Activated CD8-positive, alpha-beta memory T cell treated with anti-CD3 and anti-CD28 coated beads, Interleukin-2, amount 50 U/mL, for 1 hour (primary cell): Measurements from ENCODE around the gene PSMG4.

Source experiments
- DNase-seq: peaks from one replicate; pipeline ENCODE4 v3.0.0-alpha.2; 2020; ENCODE audit errors: extremely low read depth

PSMG4 gene

DNA sequence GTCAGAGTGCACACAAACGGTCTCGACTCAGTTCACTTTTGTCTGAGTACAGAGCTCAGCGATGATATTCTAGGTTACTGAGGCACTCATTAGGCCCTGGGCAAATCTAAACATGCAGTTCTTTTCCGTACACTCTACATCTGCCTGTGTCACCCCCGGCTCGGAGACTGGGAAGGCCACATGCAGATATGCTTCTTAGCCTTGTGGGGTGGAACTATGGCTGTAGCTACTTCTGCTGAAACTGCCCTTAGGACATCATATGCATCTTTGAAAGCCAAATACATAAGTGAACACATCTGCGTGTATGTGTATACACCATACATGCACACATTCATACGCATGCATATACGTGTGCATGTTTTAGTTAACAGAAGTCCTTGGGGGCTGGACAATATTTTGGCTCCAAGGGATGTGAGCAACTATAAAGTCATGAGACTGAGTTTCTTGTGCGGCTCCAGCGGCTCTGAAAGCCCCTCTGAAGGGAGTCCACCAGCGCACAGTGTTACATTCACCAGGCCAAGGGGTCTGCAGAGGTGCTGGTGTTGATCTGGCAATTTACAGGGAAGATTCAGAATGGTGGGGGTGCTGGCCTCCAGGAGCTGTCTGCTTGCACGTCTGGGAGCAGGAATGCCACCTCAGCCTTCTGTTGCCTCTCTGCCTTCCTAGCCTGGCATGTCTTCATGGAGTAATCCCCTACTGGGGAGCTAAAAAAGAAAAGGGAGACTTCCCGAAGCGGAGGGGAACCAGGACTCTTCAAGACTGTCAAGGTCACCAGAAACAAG is 31.6 kb downstream of the PSMG4 start:
- DNase-seq, result no peak

- DNase-seq, result no peak
Measured at GRCh38 chr6:3290931-3291211, 32.1 kb downstream of the PSMG4 start.

GRCh38 chr6:3291346-3291745 is 32.6 kb downstream of the PSMG4 start:
- no peak for DNase-seq

GRCh38 chr6:3291987-3292386 is 33.2 kb downstream of the PSMG4 start:
- no peak for DNase-seq

DNA sequence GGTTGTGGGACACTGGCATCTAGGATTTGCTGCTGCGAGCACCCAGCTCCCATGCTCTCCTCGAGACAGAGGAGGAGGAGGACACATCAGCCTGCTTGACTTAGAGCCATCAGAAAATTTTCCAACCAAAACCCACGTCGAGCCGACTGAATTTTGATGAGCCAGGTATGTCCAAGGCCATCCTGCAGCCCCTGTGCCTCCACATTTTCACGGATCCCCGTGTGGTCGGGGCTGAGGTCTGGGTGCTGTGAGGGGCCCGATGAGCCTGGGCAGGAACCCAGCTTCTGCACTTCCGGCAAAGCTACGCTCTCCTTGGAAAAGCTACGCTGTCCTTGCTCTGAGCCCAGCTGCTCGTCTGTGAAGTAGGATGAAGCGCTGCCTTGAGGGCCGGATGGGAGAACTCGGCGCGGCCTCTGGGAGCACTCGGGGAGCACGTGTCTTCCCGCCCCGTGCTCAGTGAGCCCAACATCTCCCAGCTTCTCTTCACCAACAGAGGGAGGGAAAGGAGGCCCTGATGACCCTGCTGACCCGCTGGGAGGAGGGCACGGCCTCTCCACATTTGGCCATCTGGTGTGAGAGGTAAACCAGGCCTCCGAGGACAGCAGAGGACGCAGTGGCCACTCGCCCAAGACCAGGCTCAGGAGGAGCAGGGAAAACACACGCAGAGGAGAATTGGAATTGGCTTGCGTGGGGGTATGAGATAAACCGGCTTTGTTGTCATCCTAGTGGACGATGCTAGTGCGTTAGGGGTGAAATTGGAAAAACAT is 33.9 kb downstream of the PSMG4 start:
- DNase-seq, result no peak

GRCh38 chr6:3293271-3294155 is 34.8 kb downstream of the PSMG4 start:
- DNase-seq, result no peak

DNA sequence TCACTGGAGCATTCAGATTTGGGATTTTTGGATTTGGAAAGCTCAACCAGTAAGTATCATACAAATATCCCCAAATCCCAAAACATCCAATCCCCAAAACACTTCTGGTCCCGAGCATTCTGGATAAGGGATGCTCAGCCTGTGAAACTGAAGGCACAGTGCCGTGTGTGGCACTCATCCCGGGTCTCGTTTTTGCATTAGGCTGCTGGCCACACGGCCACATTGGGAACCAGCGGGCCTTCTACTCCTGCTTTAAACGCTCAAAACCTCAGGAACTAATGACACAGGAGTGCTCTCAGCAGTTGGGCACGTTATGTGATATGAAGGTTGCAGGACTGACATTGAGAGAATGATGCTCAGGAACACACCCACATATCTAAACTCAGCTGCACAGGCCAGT is 35.6 kb downstream of the PSMG4 start:
- no peak for DNase-seq

DNA sequence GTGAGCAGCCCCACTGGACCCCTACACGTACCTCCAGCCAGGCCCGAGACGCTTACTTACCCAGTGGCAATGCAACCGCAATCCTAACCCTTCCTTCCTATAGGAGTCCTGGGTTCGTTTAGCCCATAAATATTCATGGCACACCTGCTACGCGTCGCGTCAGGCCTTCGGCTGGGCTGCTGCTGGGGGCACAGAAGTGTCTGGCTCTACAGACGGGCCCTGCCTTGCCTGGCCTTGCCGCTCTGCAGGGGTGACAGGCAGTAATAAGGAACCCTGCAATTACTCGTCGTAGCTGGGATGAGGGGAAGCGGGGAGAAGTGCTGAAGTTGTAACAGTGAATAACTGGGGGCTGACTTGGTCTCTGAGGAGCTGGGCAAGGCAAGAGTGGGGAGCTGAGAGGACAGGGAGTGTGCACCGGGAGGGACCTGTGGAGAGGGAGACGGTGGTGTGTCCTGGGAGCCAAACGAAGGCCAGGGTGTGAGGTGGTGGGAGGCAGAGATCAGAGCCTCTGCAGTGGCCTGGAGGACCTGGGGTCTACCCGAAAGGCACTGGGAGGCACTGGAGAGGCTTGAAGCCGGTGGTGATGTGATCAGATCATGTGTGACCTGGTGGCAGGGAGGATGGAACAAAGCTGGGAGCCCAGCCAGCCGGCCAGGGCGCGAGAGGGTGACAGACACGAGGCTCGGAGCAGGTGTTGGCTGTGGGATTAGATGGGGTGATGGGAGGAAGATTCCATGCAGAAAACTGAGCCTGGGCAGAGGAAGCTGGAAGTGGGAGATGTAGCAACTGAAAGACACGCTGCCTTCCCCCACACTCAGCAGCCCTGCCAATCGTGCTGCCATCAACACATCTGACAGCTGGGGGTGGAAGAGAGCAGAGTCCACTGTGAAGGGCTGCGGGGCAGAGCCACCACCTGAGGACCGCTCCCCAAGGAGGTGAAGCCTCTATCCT is 36.4 kb downstream of the PSMG4 start:
- no peak for DNase-seq

DNA sequence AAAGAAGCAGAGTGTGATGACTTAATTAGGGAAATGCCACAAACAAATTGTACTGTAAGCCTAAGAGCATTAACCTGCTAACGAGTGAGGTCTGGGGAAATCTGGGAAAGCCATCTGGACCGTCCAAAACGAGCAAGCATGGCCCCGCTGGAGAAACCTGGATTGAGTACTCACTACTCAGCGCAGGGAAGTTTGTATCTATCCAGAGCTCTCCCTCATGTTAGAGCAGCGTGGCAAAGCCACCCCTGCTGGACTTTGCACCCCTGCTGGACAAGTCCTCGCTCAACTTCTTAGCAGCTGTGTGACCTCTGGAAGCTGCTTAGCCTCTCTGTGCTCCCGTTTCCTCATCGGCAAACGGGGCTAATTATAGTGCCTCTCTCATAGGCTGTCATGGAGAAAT is 37.3 kb downstream of the PSMG4 start:
- DNase-seq, result no peak

GRCh38 chr6:3296537-3296936 is 37.8 kb downstream of the PSMG4 start:
- DNase-seq, result no peak

GRCh38 chr6:3297006-3297405 is 38.3 kb downstream of the PSMG4 start:
- DNase-seq, result no peak

- no peak for DNase-seq
Measured at GRCh38 chr6:3297909-3298308, 39.2 kb downstream of the PSMG4 start.

DNA sequence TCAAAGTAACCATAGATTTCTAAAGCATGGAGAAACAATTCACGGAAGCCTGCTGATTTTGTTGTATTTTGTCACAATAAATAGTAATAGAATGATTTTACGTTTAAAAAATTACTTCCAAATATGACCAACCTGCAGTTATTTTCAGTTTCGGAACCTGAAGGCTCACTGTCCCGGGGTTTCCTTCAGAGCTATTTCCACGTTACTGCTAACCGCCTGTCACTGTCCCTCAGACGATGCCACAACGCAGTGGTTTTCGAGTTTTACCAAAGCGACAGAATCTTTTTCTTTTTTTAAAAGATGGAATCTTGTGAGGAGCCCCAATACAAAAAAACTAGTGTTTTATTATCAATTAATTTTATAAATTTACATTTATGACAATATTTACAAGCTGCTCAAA is 40.5 kb downstream of the PSMG4 start:
- no peak for DNase-seq

DNA sequence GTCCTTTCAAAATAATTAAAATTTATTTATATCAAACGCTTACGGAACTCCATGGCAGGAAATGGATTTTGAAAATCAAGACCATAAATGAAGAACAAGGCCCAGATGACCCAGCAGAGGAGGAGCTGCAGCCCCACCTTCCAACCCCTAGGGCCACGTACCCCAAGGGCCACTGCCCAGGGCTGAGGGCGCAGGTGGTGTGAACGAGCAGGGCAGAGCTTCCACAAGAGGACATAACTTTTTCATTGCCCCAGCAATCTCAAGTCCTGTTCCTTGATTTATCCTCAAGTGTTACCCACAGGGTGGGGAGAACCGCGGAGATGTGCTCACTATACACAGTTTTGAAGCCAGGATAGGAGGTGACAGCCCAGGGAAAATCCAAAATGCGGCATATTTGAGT is 42.8 kb downstream of the PSMG4 start:
- DNase-seq, result no peak

DNA sequence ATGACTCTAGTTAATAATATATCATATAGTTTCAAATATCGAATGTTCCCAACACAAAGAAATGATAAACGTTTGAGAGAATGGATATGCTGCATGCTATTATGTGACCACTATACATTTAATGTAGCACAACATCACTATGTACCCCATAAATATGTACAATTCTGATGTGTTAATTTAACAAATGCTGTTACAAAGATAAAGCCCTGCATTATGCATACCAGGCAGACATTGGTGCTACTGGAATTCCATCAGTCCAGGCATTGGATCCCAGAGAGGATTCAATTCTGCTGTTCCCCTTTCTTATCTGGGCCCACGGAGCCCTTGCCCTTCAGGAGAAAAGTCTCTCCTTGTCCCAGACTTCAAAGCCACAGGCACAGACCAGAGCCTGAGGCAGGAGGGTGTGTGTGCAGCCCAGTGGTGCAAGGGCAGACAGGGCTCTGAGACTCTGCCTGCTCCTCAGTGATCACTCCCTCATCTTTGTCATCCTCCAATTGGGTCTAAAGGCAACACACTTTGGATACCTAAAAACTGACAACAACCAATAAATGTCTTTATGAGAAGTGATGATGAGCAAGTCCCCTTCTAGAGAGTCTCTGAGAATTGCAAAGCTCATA is 45.2 kb downstream of the PSMG4 start:
- no peak for DNase-seq

- DNase-seq, result no peak
Measured at GRCh38 chr6:3304500-3305215, 45.9 kb downstream of the PSMG4 start.

DNA sequence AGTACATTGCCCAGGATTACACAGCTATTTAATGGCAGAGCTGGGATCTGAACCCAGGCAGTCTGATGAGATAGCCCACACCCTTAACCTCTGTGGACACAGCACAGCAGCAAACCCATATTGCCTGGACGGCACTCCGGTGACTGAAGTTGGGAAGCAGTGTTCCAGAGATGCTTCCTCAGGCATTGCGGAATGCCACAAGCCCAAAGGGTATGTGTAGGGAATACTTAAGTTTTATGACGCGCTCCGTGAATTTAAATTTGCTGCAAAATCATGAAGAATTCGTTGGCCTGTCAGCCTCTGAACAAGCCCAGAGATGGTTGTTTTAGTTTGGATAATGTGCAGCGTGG is 46.4 kb downstream of the PSMG4 start:
- no peak for DNase-seq

DNA sequence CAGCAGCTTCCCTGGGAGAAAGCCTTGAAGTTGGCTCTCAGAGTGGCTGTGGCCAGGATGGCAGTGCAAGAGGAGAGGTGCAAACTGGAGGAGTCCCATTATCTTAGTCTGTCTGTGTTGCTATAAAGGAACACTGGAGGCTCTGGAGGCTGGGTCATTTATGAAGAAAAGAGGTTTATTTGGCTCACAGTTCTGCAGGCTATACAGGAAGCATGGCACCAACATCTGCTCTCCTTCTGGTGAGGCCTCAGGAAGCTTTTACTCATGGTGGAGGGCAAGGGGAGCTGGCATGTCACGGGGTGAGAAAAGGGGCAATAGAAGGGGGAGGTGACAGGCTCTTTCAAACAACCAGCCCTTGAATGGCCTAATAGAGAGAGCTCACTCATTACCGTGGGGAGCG is 47.1 kb downstream of the PSMG4 start:
- DNase-seq, result no peak

GRCh38 chr6:3306848-3307247 is 48.1 kb downstream of the PSMG4 start:
- DNase-seq, result no peak

DNA sequence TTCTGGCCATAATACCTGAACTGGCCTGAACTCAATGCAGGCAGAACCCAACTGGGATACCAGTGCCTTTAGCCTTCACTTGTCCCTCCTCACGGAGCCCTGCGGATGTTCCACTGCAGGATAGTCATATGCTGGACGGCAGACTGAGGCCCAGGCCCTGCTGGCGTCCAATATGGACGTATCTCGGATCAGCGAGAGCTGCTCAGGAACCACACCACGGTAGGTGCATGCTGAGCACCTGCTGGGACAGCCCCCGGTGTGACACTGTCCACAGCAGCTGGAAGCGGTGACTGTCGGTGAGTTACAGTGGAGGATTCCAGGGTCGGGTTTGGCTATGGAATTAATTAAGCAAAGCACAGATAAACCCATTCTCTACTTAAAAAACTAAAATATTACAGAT is 48.7 kb downstream of the PSMG4 start:
- no peak for DNase-seq

GRCh38 chr6:3308106-3308505 is 49.4 kb downstream of the PSMG4 start:
- DNase-seq, result no peak
